ENCODE results near the gene M1AP. TPM values are rescaled to one million over a fixed set of nuclear protein-coding genes. Genes with fewer than 3 reads are reported as not detected.

The M1AP gene
- polyA plus RNA-seq, 1 of the 3 experiments (the other 2 are of a cell fraction): 0.02 TPM

GRCh38 chr2:74675090-74675489 is 27.0 kb upstream of the M1AP start:
- Histone ChIP-seq H3K9me2 (no peaks in the 10 kb centered on the region), H3K4me2 (no peak overlapping the region), H3K27ac (ENCODE audit: low read depth in 2 of 2, low read length in 1 of 2) (no peak overlapping the region), H3K4me3 (ENCODE audit: low read depth in 2 of 2, low read length in 1 of 2) (no peak overlapping the region), H3K9me3 (no peaks in the 10 kb centered on the region), H2AFZ (ENCODE audit: low read depth) (no peak overlapping the region), H3K36me3 (replicated peaks in 1 of 2; ENCODE audit: control insufficient read depth in 1 of 2, insufficient read depth in 2 of 2, low read length in 1 of 2) (peaks cover 3 to 51% of the 10 kb centered on the region in 2 experiments), H3F3A (replicated peaks; ENCODE audit: insufficient read depth) (no peaks in the 10 kb centered on the region), H3K9ac (no peak overlapping the region), H3K4me1 (ENCODE audit: control insufficient read depth in 1 of 2, insufficient read depth in 2 of 2, low read depth in 1 of 2, low read length in 1 of 2) (peaks cover 0 to 3% of the 10 kb centered on the region in 2 experiments; a peak in 1 of 4 replicates), H3K79me2 (ENCODE audit: insufficient read depth) (no peaks in the 10 kb centered on the region), H3K27me3 (ENCODE audit: insufficient read depth) (no peaks in the 10 kb centered on the region), H4K20me1 (ENCODE audit: insufficient read depth) (no peaks in the 10 kb centered on the region)
- 90% methylated on average over 6 of the region's 6 CpGs for WGBS (ENCODE audit: low lambda C conversion rate)
- CTCF ChIA-PET: interaction anchor here (1.0 to 1.3 kb wide), 6 partner anchors 10 to 201 kb away, joined by 3 to 5 read pairs (median 3); partner anchors contain the start of gene SEMA4F
- POLR2A ChIA-PET: no interaction called here
- TF ChIP-seq CTCF (IDR thresholded peaks at IDR 0.05) (peak; percentile 39; the same call in 1 of the 2 replicates), USF1 (IDR thresholded peaks at IDR 0.05; ENCODE audit: borderline replicate concordance, low read depth) (no peak), RAD21 (IDR thresholded peaks at IDR 0.05; ENCODE audit: low read length) (peak; percentile 18), FOXJ3 (CRISPR knock-in tag; IDR thresholded peaks at IDR 0.05) (no peak)
- DNase-seq: peak; percentile 27

GRCh38 chr2:74673826-74674528 is 25.8 kb upstream of the M1AP start:
- Histone ChIP-seq H3K9me2 (no peaks in the 10 kb centered on the region), H3K27me3 (ENCODE audit: insufficient read depth) (no peaks in the 10 kb centered on the region), H4K20me1 (ENCODE audit: insufficient read depth) (no peaks in the 10 kb centered on the region), H3K4me2 (no peak overlapping the region), H3K4me3 (ENCODE audit: low read depth in 2 of 2, low read length in 1 of 2) (no peak overlapping the region), H2AFZ (ENCODE audit: low read depth) (no peak overlapping the region), H3K9me3 (no peaks in the 10 kb centered on the region), H3K4me1 (ENCODE audit: control insufficient read depth in 1 of 2, insufficient read depth in 2 of 2, low read depth in 1 of 2, low read length in 1 of 2) (peaks cover 0 to 3% of the 10 kb centered on the region in 2 experiments; a peak in 1 of 4 replicates), H3F3A (replicated peaks; ENCODE audit: insufficient read depth) (no peaks in the 10 kb centered on the region), H3K9ac (no peak overlapping the region), H3K79me2 (ENCODE audit: insufficient read depth) (no peaks in the 10 kb centered on the region), H3K27ac (ENCODE audit: low read depth in 2 of 2, low read length in 1 of 2) (no peak overlapping the region), H3K36me3 (replicated peaks in 1 of 2; ENCODE audit: control insufficient read depth in 1 of 2, insufficient read depth in 2 of 2, low read length in 1 of 2) (peaks cover 3 to 45% of the 10 kb centered on the region in 2 experiments)
- DNase-seq: no peak
- 73% methylated on average over 7 of the region's 7 CpGs for WGBS (ENCODE audit: low lambda C conversion rate)
- POLR2A ChIA-PET: no interaction called here
- TF ChIP-seq RXRA (IDR thresholded peaks at IDR 0.05; ENCODE audit: borderline replicate concordance, low read depth) (no peak), FOXM1 (IDR thresholded peaks at IDR 0.05; ENCODE audit: low read depth) (no peak), YY1 (IDR thresholded peaks at IDR 0.05; ENCODE audit: low read depth) (no peak), TCF12 (IDR thresholded peaks at IDR 0.05) (no peak), IRF3 (IDR thresholded peaks at IDR 0.05; ENCODE audit: low read depth, low read length) (no peak), ZBTB33 (IDR thresholded peaks at IDR 0.05; ENCODE audit: borderline replicate concordance, low read depth) (no peak), POLR2AphosphoS5 (IDR thresholded peaks at IDR 0.05; ENCODE audit: low read depth, low read length) (no peak), TAF1 (IDR thresholded peaks at IDR 0.05; ENCODE audit: borderline replicate concordance, low read depth, low read length) (no peak), NFIC (IDR thresholded peaks at IDR 0.05; ENCODE audit: borderline replicate concordance) (no peak), FOXJ3 (CRISPR knock-in tag; IDR thresholded peaks at IDR 0.05) (no peak), TEAD4 (IDR thresholded peaks at IDR 0.05; ENCODE audit: borderline replicate concordance, insufficient read depth) (no peak), USF2 (IDR thresholded peaks at IDR 0.05; ENCODE audit: borderline replicate concordance, low read depth, low read length) (no peak)
- CTCF ChIA-PET: interaction anchor here (0.6 to 1.3 kb wide), 4 partner anchors 9 to 246 kb away, joined by 3 read pairs; no protein-coding TSS in a partner anchor

Measured in SK-N-SH (cell line).